Esophagus muscularis mucosa (tissue), 4 donors: ENCODE results near the gene NOBOX. TPM values are rescaled to one million over a fixed set of nuclear protein-coding genes. Genes with fewer than 3 reads are reported as not detected.
"Not testable (repeated sequence)": the region's sequence is repeated elsewhere in the genome, so short reads cannot be mapped to it uniquely, and the experiment has no call there.

Source experiments
- DNase-seq: peaks from one replicate; pipeline ENCODE4 v3.0.0-alpha.2; 2017; ENCODE audit errors: extremely low spot score
- H3K27ac ChIP-seq, 4 donors: fragments of 200-600 bp; sonication (generic); replicated peaks in 1 of 4; 1 replicate in 3 of 4; 2 replicates in 1 of 4; pipeline ENCODE4 v1.5.1; 2016 to 2019; ENCODE audit warnings: mild to moderate bottlenecking in 1 of 4
- H3K27me3 ChIP-seq, 4 donors: fragments of 200-600 bp; sonication (generic); one replicate each; pipeline versions ENCODE4 v1.5.1 to v1.6.0; 2016 to 2019
- H3K36me3 ChIP-seq, 4 donors: fragments of 200-600 bp; sonication (generic); one replicate each; pipeline ENCODE4 v1.5.1; 2016 to 2019
- H3K4me1 ChIP-seq, 4 donors: fragments of 200-600 bp; sonication (generic); one replicate each; pipeline ENCODE4 v1.5.1; 2016 to 2019
- H3K4me3 ChIP-seq, 4 donors: fragments of 200-600 bp; sonication (generic); 1 replicate in 2 of 4; 2 replicates in 2 of 4; pipeline ENCODE4 v1.5.1; 2016 to 2019; ENCODE audit warnings: mild to moderate bottlenecking in 4 of 4, moderate library complexity in 1 of 4
- H3K9me3 ChIP-seq, 4 donors: fragments of 200-600 bp; sonication (generic); 1 replicate in 3 of 4; 2 replicates in 1 of 4; pipeline ENCODE4 v1.5.1; 2016 to 2019
- EP300 ChIP-seq: sonication (generic); formaldehyde crosslinking; IDR thresholded peaks from one replicate; pipeline ENCODE4 v1.6.1; 2017; ENCODE audit warnings: antibody characterized with exemption
- POLR2A ChIP-seq: fragments of 450-650 bp; IDR thresholded peaks from one replicate; pipeline ENCODE4 v1.6.1; 2017; ENCODE audit warnings: antibody characterized with exemption, moderate library complexity, mild to moderate bottlenecking, low read depth
- POLR2AphosphoS5 ChIP-seq, 2 donors: sonication (generic); formaldehyde crosslinking; IDR thresholded peaks; one replicate each; pipeline ENCODE4 v1.6.1; 2017; ENCODE audit warnings: antibody characterized with exemption in 2 of 2
- WGBS: methylation state at CpG from one replicate; pipeline ENCODE4 v1.1.5; 2018; 5-methylcytosine and 5-hydroxymethylcytosine counted together
- intact Hi-C: fragments of 100-400 bp; cut with DNase I; formaldehyde crosslinking; loops from one replicate; pipeline ENCODE4 v1.15.1; 2023
- total RNA-seq, 4 donors: library from RNA; depleted of rRNA; stranded (reverse); fragments of >200 nt; gene quantifications; one replicate each; pipeline versions ENCODE4 v1.1.0 to v1.2.1, GENCODE V29; 2016
- TF ChIP-seq, protein P1 (sequence below), 3 experiments: fragments of 200-600 bp in 2 of 3; fragments of 450-650 bp in 1 of 3; sonication (generic) in 2 of 3; IDR thresholded peaks; one replicate each; pipeline ENCODE4 v1.5.1; 2017 to 2019; ENCODE audit warnings: antibody characterized with exemption in 3 of 3, mild to moderate bottlenecking in 2 of 3, moderate library complexity in 1 of 3

The NOBOX gene
- total RNA-seq, 4 donors from 2014 or later = not detected

DNA sequence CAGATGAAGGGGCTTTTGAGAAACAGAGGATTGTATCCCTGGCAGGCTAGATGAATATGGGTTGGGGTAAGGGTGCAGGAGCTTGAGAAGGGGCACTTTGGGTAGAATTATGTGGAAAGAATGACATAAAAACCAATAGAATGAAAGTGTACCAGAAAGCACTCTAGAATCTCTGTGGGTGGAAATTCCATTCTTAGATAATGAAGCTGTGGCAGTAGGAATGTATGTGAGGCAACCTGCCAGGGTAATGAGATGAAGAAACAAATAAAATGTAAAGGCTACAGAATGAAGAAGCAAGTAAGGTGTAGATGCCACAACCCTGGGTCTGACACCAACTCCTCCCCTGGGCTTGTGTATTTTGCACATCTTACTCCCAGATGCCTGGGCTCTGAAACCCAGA is 16.8 kb downstream of the NOBOX start:
- no peak for DNase-seq
- H3K36me3 ChIP-seq = no peaks in the 10 kb centered on the region
- H3K27me3 ChIP-seq = no peaks in the 10 kb centered on the region
- H3K9me3 ChIP-seq = no peaks in the 10 kb centered on the region
- no peak overlapping the region for H3K4me3 ChIP-seq
- no peak for TF ChIP-seq POLR2AphosphoS5 (IDR thresholded peaks at IDR 0.05)
- no peak for TF ChIP-seq EP300
- TF ChIP-seq POLR2A = no peak
- no peak overlapping the region for H3K27ac ChIP-seq
- intact Hi-C loops = no loop called here
- H3K4me1 ChIP-seq = peaks cover 4 to 18% (median 18%) of the 10 kb centered on the region in 4 donors

DNA sequence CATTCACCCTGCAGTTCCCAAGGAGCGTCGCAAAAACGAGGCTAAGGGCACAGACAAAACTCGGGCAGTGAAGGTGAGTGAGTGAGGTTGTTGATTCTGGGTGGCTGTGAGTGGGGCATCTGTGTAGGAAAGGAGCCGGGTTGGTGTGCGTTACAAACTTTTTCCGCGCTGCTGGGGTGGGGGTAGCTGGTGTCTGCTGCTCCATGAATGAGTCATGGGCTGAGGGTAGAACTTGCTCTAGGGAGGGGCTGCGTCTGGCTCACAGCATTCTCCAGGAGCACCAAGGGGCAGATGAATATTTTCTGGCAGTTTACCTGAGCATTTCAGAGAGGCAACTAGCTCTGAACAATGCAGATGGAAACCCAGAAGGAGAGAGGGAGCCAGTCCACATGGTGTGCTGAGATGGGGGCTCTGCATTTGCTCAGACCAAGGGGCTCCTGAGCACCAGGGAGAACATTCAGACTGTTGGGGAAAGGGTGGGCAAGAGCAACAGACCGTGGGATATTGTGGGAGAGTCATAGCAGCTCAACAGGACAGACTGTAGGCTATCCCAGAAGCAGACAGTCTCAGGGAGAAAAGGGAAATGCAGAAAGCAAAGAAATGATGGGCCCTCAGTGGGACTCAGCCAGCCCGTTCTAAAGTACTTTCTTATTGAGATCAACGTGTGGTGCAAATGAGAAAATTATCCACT is 18.8 kb downstream of the NOBOX start:
- H3K27me3 ChIP-seq = no peaks in the 10 kb centered on the region
- H3K36me3 ChIP-seq = peaks cover 0 to 6% (median 3%) of the 10 kb centered on the region in 4 donors
- H3K9me3 ChIP-seq = no peaks in the 10 kb centered on the region
- no peaks in the 10 kb centered on the region for H3K4me1 ChIP-seq
- no peak for DNase-seq
- no peak overlapping the region for H3K27ac ChIP-seq
- WGBS = 80% methylated on average over 12 of the region's 12 CpGs
- TF ChIP-seq EP300 (no peak), POLR2A (no peak), POLR2AphosphoS5 (IDR thresholded peaks at IDR 0.05) (no peak)
- TF ChIP-seq, protein P1, sequence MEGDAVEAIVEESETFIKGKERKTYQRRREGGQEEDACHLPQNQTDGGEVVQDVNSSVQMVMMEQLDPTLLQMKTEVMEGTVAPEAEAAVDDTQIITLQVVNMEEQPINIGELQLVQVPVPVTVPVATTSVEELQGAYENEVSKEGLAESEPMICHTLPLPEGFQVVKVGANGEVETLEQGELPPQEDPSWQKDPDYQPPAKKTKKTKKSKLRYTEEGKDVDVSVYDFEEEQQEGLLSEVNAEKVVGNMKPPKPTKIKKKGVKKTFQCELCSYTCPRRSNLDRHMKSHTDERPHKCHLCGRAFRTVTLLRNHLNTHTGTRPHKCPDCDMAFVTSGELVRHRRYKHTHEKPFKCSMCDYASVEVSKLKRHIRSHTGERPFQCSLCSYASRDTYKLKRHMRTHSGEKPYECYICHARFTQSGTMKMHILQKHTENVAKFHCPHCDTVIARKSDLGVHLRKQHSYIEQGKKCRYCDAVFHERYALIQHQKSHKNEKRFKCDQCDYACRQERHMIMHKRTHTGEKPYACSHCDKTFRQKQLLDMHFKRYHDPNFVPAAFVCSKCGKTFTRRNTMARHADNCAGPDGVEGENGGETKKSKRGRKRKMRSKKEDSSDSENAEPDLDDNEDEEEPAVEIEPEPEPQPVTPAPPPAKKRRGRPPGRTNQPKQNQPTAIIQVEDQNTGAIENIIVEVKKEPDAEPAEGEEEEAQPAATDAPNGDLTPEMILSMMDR (IDR thresholded peaks at IDR 0.05) = no peak
- intact Hi-C loops = no loop called here
- no peak overlapping the region for H3K4me3 ChIP-seq

DNA sequence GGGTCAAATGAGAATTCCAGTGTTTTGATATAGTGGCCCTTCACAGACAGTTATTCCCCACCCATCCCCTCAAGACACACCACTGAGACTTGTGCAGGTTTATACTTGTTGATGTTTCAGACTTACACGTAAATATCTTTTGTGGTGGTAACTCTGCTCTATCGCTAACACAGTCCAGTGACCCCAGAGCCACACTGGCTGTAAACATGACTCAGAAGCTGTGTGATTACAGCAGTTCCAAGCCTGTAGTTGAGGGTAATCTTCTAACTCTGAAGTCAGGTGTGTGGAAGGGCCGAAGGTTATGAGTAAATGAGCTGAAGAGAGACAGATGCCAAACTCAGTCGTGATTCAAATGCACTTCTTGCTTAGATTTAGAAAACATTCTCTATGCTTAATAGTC is 19.4 kb downstream of the NOBOX start:
- H3K4me3 ChIP-seq = no peak overlapping the region
- 79% methylated on average over 4 of the region's 4 CpGs for WGBS
- TF ChIP-seq POLR2A = no peak
- TF ChIP-seq POLR2AphosphoS5 (IDR thresholded peaks at IDR 0.05) = no peak
- TF ChIP-seq EP300 = no peak
- TF ChIP-seq, protein P1 (IDR thresholded peaks at IDR 0.05) = no peak

DNA sequence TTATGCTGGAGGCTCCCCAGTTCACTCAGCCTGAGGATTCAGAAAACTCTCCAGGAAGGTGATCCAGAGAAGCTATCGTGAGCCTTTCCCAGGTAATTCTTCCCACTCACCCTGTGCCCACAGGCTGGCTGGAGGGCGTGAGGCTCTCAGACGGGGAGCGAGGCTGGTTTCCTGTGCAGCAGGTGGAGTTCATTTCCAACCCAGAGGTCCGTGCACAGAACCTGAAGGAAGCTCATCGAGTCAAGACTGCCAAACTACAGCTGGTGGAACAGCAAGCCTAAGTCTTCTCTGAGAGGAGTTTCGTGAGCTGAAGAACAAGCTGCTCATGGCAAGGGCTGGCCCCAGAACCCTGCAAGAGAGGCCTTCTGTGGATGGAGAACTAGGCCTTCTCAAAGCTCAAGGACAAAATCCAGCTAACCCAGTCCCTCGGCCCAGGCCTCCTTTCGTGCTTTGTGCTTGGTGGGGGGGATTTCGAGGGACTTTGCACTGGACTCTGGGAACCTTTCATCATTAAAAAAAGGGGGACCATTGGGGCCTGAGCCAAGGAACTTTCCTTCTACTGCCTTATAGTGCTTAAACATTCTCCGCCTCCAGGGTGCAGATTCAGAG is 23.6 kb downstream of the NOBOX start:
- peaks cover 0 to 36% (median 5%) of the 10 kb centered on the region in 4 donors for H3K36me3 ChIP-seq
- no peak overlapping the region for H3K4me3 ChIP-seq
- H3K4me1 ChIP-seq = no peaks in the 10 kb centered on the region
- intact Hi-C loops = no loop called here
- no peaks in the 10 kb centered on the region for H3K27me3 ChIP-seq
- 90% methylated on average over 9 of the region's 11 CpGs for WGBS
- H3K9me3 ChIP-seq = no peaks in the 10 kb centered on the region
- DNase-seq = no peak
- no peak overlapping the region for H3K27ac ChIP-seq
- TF ChIP-seq, protein P1 (IDR thresholded peaks at IDR 0.05) = no peak
- TF ChIP-seq EP300 (no peak), POLR2AphosphoS5 (IDR thresholded peaks at IDR 0.05) (no peak)

More for the DNA sequence above, 19.4 kb downstream of the NOBOX start:
- no peaks in the 10 kb centered on the region for H3K27me3 ChIP-seq
- H3K36me3 ChIP-seq = peaks cover 0 to 13% (median 5%) of the 10 kb centered on the region in 4 donors
- no peaks in the 10 kb centered on the region for H3K9me3 ChIP-seq
- no peak overlapping the region for H3K27ac ChIP-seq
- no peak for DNase-seq
- H3K4me1 ChIP-seq = no peaks in the 10 kb centered on the region
- intact Hi-C loops = no loop called here

DNA sequence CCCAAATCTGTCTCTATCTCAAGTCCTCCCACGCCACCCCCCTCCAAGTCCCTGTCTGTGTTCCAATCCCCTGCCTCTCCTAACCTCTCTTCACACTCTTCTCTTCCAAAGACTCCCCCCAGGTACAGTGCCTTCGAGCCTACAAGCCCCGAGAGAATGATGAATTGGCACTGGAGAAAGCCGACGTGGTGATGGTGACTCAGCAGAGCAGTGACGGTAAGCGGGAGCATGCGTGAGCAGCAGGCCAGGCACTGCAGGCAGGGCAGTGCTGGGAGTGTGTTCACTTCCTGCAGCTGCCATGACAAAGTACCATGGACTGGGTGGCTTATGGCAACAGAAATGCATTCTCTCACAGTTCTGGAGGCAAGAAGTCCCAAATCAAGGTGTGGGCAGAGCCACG is 24.8 kb downstream of the NOBOX start:
- TF ChIP-seq, protein P1 (IDR thresholded peaks at IDR 0.05) = no peak
- TF ChIP-seq EP300 = no peak
- no peak for TF ChIP-seq POLR2AphosphoS5 (IDR thresholded peaks at IDR 0.05)
- no peak for TF ChIP-seq POLR2A
- Histone ChIP-seq H3K36me3 (peaks cover 0 to 36% (median 5%) of the 10 kb centered on the region in 4 donors), H3K27me3 (no peaks in the 10 kb centered on the region), H3K9me3 (no peaks in the 10 kb centered on the region), H3K4me1 (no peaks in the 10 kb centered on the region), H3K4me3 (no peak overlapping the region), H3K27ac (no peak overlapping the region)
- intact Hi-C loops = no loop called here
- DNase-seq = no peak
- WGBS = 90% methylated on average over 9 of the region's 9 CpGs

DNA sequence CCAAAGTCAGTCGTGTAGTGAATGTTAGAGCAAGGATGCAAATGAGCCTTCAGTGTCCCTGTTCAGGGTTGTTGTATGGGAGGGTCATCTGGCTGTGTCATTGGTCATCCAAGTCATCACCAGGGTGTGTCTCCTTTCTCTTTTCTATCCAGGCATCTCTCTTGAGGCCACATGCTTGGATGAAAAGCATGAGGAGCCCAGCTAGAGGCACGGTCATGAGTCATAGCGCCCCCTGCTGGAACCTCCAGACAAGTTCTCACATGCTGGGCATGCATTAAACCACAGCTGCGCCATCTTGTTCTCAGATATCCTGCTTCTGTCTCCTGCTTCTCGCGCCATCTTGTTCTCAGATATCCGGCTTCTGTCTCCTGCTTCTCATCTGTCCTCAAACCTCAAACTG is 34.3 kb downstream of the NOBOX start:
- H3K9me3 ChIP-seq, H3K27me3 ChIP-seq, H3K4me1 ChIP-seq, intact Hi-C loops, H3K4me3 ChIP-seq, DNase-seq, H3K36me3 ChIP-seq, H3K27ac ChIP-seq: not testable (repeated sequence)
- WGBS = no CpG with 5 or more reads among the region's 7 CpGs

DNA sequence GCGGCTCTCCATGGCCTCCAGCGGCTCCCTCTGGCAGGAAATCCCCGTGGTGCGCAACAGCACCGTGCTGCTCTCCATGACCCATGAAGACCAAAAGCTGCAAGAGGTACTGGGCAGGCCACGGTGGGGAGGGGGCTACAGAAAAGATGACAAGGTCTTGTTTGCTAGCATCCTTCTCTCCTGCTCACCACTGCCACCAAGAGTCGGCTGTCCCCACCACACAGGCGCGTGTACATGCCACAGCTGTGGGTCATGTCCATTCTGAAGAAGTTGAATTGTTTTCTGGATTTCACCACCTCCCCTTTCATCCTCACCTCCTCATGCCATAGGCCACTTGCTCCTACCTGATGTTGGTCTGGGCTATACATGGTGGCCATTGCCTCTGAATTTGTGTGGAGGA is 36.2 kb downstream of the NOBOX start:
- H3K27ac ChIP-seq, H3K4me3 ChIP-seq, intact Hi-C loops, H3K36me3 ChIP-seq, H3K9me3 ChIP-seq, DNase-seq, H3K4me1 ChIP-seq, H3K27me3 ChIP-seq: not testable (repeated sequence)
- no CpG with 5 or more reads among the region's 9 CpGs for WGBS

DNA sequence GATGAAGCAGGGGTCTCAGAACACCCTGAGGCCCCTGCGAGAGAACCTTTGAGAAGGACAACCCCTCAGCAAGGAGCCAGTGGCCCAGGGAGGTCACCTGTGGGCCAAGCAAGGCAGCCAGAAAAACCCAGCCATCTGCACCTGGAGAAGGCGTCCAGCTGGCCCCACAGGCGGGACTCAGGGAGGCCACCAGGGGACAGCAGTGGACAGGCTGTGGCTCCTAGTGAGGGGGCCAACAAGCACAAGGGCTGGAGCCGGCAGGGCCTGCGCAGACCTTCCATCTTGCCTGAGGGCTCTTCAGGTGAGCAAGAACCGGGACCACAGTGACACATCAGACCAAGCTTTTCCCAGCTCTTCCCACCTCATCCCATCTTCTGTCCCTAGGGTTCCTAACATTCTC is 38.0 kb downstream of the NOBOX start:
- H3K4me1 ChIP-seq, DNase-seq, H3K36me3 ChIP-seq, H3K4me3 ChIP-seq, H3K27me3 ChIP-seq, H3K9me3 ChIP-seq, H3K27ac ChIP-seq, intact Hi-C loops: not testable (repeated sequence)
- WGBS = no CpG with 5 or more reads among the region's 6 CpGs
